Tracheal epithelial cell (primary cell): Measurements from ENCODE around the gene CD1E. TPM values are rescaled to one million over a fixed set of nuclear protein-coding genes. Genes with fewer than 3 reads are reported as not detected.

Experiments
- total RNA-seq: library from RNA; depleted of rRNA; stranded (reverse); fragments of >200 nt; gene quantifications from 2 replicates; pipeline ENCODE4 v1.2.1, GENCODE V29; 2014

The CD1E gene
- not detected in 2 replicates for total RNA-seq

DNA sequence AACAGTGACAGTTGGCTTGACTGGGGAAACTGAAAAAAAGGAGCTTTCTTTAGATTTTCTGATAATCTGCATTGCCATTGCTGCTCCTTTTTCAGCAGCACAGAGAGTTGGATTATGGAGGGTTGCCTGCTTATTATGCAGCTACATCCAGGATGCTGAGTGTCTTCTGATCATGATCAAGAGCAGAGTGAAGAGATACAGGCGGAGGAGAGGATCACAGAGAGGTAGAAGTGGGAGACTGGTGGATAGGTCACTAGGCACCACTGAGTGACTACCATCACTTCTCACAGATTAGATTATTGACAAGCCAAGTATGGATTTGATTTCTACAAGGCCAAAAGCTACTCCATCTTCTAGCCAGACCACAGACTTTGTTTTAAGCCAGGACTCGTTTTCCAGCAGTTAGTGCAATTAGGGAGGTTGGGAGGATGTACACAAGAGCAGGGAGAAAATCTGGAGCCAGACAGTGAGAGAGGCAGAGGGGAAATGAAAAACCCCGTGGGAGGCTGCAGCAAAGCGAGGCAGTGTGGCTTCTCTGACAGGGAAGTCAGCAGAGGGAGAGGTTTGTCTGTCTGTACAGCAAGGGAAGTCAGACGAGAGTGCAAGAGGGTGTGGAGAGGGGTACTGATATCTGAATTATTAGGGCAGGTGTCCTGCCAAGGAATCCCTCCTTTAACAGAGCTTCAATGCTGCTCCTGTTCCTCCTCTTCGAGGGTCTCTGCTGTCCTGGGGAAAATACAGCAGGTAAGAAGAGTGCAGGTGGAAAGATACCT lies at the start of gene CD1E:
Gene CD1E (plus strand): TSS at position 592 of the 773 bp plus-strand sequence. CDS start 95 bp downstream, at position 687.

DNA sequence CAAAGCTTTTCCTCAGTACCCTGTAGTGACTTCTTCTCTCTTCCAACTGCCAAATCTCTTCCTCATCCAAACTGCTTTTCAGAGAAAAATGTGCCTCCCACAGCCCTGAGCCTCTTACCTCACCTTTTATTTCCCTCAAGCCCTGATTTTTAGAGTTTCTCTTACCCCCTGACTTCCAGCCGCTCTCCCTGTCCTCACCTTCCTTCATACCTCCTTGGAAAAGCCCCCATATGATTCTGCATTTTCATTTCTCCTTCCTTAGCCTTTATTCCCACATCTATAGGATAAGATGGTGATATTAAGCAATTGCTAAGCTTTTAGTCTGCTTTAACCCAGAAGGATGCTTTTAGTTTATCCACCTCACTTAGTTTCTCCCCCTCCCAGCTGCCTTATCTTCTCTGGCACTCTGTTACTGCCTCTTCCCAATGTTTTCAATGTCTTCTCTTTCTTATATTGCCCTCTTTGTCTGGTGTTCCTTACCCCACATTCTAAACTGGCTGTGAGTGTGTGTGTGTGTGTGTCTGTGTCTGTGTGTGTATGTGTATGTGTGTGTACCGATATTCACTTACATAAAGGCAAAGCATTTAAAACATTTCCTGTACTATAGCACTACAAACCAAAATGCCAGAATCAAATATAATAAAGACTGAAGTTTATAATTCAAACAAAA lies 22.1 kb upstream of the CD1E start, which contains the start of gene CD1B:
Gene CD1B (minus strand): TSS at position 51 of the 670 bp plus-strand sequence. CDS start 108 bp downstream, outside the sequence.

DNA sequence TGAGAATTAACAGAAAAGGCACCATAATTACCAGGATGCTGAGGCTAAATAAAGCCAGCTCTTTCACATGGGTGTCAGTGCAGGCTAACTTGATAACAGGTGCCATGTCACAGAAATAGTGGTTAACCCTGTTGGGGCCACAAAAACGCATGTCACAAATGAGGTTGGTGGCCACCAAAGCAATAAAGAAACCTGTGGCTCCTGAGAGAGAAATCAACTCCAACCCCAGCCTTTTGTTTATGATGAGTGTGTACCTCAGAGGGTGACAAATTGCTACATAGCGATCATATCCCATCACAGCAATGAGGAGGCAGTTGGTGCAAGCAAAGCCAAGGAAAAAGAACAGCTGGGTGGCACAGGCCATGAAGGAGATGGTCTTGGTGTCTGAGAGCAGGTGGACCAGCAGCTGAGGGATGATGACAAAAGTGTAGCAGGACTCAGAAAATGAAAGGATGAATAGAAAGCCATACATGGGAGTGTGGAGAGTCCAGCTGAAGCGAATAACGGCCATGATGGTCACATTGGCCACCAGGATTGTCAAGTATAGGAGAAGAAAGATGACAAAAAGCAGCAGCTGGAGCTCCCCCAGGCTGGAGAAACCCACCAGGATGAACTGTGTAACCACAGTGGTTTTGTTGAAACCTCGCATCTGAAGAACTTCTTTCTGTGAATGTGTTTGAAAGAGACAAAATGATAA lies 45.3 kb downstream of the CD1E start, which contains the start of gene OR10T2:
Gene OR10T2 (minus strand): TSS at position 649 of the 697 bp plus-strand sequence. CDS start 0 bp downstream, at position 649.

Other genes starting within 250 kb of the CD1E start
- gene CD1D, start 173.0 kb upstream of the CD1E start, total RNA-seq = 0.96 and 3.8 TPM in 2 replicates
- gene CD1A, start 99.5 kb upstream of the CD1E start, total RNA-seq = not detected in 2 replicates
- not detected in 2 replicates for gene CD1C, start 64.0 kb upstream of the CD1E start, total RNA-seq
- not detected in 2 replicates for gene CD1B, start 22.4 kb upstream of the CD1E start, total RNA-seq
- not detected in 2 replicates for gene OR10T2, start 45.6 kb downstream of the CD1E start, total RNA-seq
- gene OR10K2, start 72.3 kb downstream of the CD1E start, total RNA-seq = not detected in 2 replicates
- not detected in 2 replicates for gene OR10K1, start 107.9 kb downstream of the CD1E start, total RNA-seq
- gene OR10R2, start 118.3 kb downstream of the CD1E start, total RNA-seq = not detected in 2 replicates
- gene OR6Y1, start 200.5 kb downstream of the CD1E start, total RNA-seq = not detected in 2 replicates
- not detected in 2 replicates for gene OR6P1, start 216.7 kb downstream of the CD1E start, total RNA-seq
- gene OR10X1, start 226.0 kb downstream of the CD1E start, total RNA-seq = not detected in 2 replicates